Body of pancreas (tissue), 4 donors: Measurements from ENCODE around the gene CLEC4M. TPM values are rescaled to one million over a fixed set of nuclear protein-coding genes. Genes with fewer than 3 reads are reported as not detected.

Experiments
- ATAC-seq: fragments of 150-250 bp; one replicate; pipeline ENCODE4 v1.9.1; 2016
- DNase-seq, 4 donors: peaks; one replicate each; pipeline ENCODE4 v3.0.0-alpha.2; 2019
- H3K27ac ChIP-seq, 4 donors: fragments of 200-600 bp; sonication (generic); 1 replicate in 3 of 4; 2 replicates in 1 of 4; pipeline versions ENCODE4 v1.5.1 to v1.6.1; 2016 to 2019; ENCODE audit warnings: mild to moderate bottlenecking in 1 of 4, mixed read lengths in 1 of 4, moderate library complexity in 1 of 4
- H3K27me3 ChIP-seq, 2 donors: fragments of 200-600 bp; sonication (generic); one replicate each; pipeline ENCODE4 v1.6.0; 2016; ENCODE audit warnings: mild to moderate bottlenecking in 1 of 2
- H3K36me3 ChIP-seq, 2 donors: fragments of 200-600 bp; sonication (generic); replicated peaks in 1 of 2; 2 replicates each; pipeline ENCODE4 v1.5.1; 2016; ENCODE audit warnings: low read depth in 2 of 2; ENCODE audit not compliant: insufficient read depth in 1 of 2
- H3K4me1 ChIP-seq: fragments of 200-600 bp; sonication (generic); one replicate; pipeline ENCODE4 v1.6.0; 2016
- H3K4me3 ChIP-seq, 2 donors: fragments of 200-600 bp; sonication (generic); 1 replicate in 1 of 2; 2 replicates in 1 of 2; pipeline ENCODE4 v1.5.1; 2016 to 2019
- H3K9me3 ChIP-seq, 3 donors: fragments of 200-600 bp; sonication (generic); 1 replicate in 2 of 3; 2 replicates in 1 of 3; pipeline ENCODE4 v1.5.1; 2016
- POLR2A ChIP-seq, 3 donors: fragments of 450-650 bp; IDR thresholded peaks; one replicate each; pipeline ENCODE4 v1.6.1; 2016; ENCODE audit warnings: antibody characterized with exemption in 3 of 3, mild to moderate bottlenecking in 2 of 3
- WGBS, 2 donors: methylation state at CpG; one replicate each; pipeline ENCODE4 v1.1.5; 2017; 5-methylcytosine and 5-hydroxymethylcytosine counted together
- intact Hi-C: fragments of 100-400 bp; cut with DNase I; formaldehyde crosslinking; loops from one replicate; pipeline ENCODE4 v1.15.1; 2023
- total RNA-seq, 2 donors: library from RNA; depleted of rRNA; stranded (reverse); fragments of >200 nt; gene quantifications; one replicate each; pipeline ENCODE4 v1.1.0, GENCODE V29; 2016
- TF ChIP-seq, protein P1 (sequence below), 7 experiments: fragments of 450-650 bp in 4 of 7; fragments of 200-600 bp in 3 of 7; sonication (generic) in 3 of 7; IDR thresholded peaks; one replicate each; pipeline ENCODE4 v1.5.1; 2016 to 2019; ENCODE audit warnings: antibody characterized with exemption in 7 of 7

CLEC4M gene, protein sequence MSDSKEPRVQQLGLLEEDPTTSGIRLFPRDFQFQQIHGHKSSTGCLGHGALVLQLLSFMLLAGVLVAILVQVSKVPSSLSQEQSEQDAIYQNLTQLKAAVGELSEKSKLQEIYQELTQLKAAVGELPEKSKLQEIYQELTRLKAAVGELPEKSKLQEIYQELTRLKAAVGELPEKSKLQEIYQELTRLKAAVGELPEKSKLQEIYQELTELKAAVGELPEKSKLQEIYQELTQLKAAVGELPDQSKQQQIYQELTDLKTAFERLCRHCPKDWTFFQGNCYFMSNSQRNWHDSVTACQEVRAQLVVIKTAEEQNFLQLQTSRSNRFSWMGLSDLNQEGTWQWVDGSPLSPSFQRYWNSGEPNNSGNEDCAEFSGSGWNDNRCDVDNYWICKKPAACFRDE
- not detected for total RNA-seq

- DNase-seq = no peak
- Histone ChIP-seq H3K4me3 (no peak within 1 kb of the TSS), H3K27ac (no peak within 1 kb of the TSS), H3K27me3 (no peaks in the 10 kb centered on the region), H3K36me3 (no peaks in the 10 kb centered on the region), H3K4me1 (no peaks in the 10 kb centered on the region), H3K9me3 (no peaks in the 10 kb centered on the region)
- ATAC-seq = no peak
- intact Hi-C loops = no loop called here
- WGBS, 2 donors = 75 to 83% methylated on average over 8 of the region's 8 CpGs
- TF ChIP-seq POLR2A (IDR thresholded peaks at IDR 0.05) = no peak
- TF ChIP-seq, protein P1, sequence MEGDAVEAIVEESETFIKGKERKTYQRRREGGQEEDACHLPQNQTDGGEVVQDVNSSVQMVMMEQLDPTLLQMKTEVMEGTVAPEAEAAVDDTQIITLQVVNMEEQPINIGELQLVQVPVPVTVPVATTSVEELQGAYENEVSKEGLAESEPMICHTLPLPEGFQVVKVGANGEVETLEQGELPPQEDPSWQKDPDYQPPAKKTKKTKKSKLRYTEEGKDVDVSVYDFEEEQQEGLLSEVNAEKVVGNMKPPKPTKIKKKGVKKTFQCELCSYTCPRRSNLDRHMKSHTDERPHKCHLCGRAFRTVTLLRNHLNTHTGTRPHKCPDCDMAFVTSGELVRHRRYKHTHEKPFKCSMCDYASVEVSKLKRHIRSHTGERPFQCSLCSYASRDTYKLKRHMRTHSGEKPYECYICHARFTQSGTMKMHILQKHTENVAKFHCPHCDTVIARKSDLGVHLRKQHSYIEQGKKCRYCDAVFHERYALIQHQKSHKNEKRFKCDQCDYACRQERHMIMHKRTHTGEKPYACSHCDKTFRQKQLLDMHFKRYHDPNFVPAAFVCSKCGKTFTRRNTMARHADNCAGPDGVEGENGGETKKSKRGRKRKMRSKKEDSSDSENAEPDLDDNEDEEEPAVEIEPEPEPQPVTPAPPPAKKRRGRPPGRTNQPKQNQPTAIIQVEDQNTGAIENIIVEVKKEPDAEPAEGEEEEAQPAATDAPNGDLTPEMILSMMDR (IDR thresholded peaks at IDR 0.05) = no peak
Measured at GRCh38 chr19:7762719-7763293, at the start of gene CLEC4M. CLEC4M (plus strand) TSS chr19:7763243; CDS start chr19:7763267, 24 bp downstream.

DNA sequence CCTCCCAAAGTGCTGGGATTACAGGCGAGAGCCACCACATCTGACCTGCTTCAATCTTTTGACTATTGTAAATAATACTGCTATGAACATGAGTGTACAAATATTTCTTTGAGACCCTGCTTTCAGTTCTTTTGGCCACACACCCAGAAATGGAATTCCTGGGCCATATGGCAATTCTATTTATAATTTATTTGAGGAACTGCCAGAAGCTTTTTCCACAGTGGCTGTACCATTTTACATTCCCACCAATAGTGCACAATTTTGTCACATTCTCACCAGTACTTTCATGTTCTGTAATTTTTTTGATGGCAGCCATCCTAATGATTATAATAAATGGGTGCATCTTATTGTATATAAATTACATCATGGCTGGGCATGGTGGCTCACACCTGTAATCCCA is 47.4 kb upstream of the CLEC4M start:
- H3K9me3 ChIP-seq = peaks cover 0 to 5% (median 0%) of the 10 kb centered on the region in 3 donors
- intact Hi-C loops = no loop called here
- no peak overlapping the region for H3K4me3 ChIP-seq
- no peak for DNase-seq
- WGBS, 2 donors = 73 to 90% methylated on average over 1 of the region's 1 CpG
- no peak for ATAC-seq
- no peaks in the 10 kb centered on the region for H3K4me1 ChIP-seq
- H3K27ac ChIP-seq = no peak overlapping the region
- no peaks in the 10 kb centered on the region for H3K36me3 ChIP-seq
- no peak for TF ChIP-seq POLR2A (IDR thresholded peaks at IDR 0.05)
- TF ChIP-seq, protein P1 (IDR thresholded peaks at IDR 0.05) = no peak
- H3K27me3 ChIP-seq = no peaks in the 10 kb centered on the region

DNA sequence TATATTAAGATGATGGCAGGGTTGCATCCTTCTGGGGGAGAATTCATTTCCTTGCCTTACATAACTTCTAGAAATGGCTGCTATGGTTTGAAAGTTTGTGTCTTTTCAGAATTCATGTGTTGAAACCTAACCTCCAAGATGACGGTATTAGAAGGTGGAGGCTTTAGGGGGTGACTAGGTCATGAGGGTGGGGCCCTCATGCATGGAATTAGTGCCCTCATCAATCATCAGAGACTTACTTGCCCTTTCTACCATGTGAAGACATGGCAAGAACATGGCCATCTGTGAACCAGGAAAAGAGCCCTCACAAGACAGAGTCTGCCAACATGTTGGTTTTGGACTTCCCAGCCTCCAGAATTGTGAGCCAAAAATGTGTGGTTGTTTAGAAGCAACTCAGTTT is 46.3 kb upstream of the CLEC4M start:
- DNase-seq (no peak), ATAC-seq (no peak)
- WGBS, 2 donors = 60 to 67% methylated on average over 1 of the region's 1 CpG
- H3K27ac ChIP-seq = no peak overlapping the region
- TF ChIP-seq POLR2A (IDR thresholded peaks at IDR 0.05) = no peak
- peaks cover 0 to 5% (median 0%) of the 10 kb centered on the region in 3 donors for H3K9me3 ChIP-seq
- intact Hi-C loops = no loop called here
- no peak overlapping the region for H3K4me3 ChIP-seq
- H3K36me3 ChIP-seq = no peaks in the 10 kb centered on the region
- no peaks in the 10 kb centered on the region for H3K4me1 ChIP-seq
- no peaks in the 10 kb centered on the region for H3K27me3 ChIP-seq

DNA sequence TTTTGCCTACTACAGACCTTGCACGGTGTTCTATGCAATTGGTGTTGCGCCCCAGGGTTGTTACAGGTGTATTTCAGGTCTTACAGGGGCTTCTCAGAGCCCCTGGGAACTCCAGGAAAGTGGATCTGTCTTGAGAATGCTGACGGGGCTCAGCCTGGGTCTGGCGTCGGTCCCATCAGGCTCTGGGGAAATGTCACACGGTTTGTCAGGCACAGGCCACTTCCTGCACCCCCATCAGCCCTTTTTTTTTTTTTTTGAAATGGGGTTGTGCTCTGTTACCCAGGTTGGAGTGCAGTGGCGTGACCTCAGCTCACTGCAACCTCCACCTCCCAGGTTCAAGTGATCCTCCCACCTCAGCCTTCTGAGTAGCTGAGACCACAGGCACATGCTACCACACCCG is 44.4 kb upstream of the CLEC4M start:
- Histone ChIP-seq H3K9me3 (peaks cover 0 to 5% (median 0%) of the 10 kb centered on the region in 3 donors), H3K4me3 (no peak overlapping the region), H3K4me1 (no peaks in the 10 kb centered on the region), H3K27ac (no peak overlapping the region), H3K36me3 (no peaks in the 10 kb centered on the region), H3K27me3 (no peaks in the 10 kb centered on the region)
- intact Hi-C loops = no loop called here
- no peak for TF ChIP-seq POLR2A (IDR thresholded peaks at IDR 0.05)
- TF ChIP-seq, protein P1 (IDR thresholded peaks at IDR 0.05) = no peak
- ATAC-seq (no peak), DNase-seq (peak in 1 of 4 donors; percentile 8)
- 34 to 70% methylated on average over 5 to 8 of the region's 8 CpGs for whole genome bisulfite sequencing, 2 donors

GRCh38 chr19:7720351-7720750 is 42.7 kb upstream of the CLEC4M start:
- DNase-seq = no peak
- H3K4me3 ChIP-seq = no peak overlapping the region
- intact Hi-C loops = no loop called here
- no peaks in the 10 kb centered on the region for H3K36me3 ChIP-seq
- no peaks in the 10 kb centered on the region for H3K27me3 ChIP-seq
- TF ChIP-seq, protein P1 (IDR thresholded peaks at IDR 0.05) = no peak
- TF ChIP-seq POLR2A (IDR thresholded peaks at IDR 0.05) = no peak
- peaks cover 0 to 5% (median 0%) of the 10 kb centered on the region in 3 donors for H3K9me3 ChIP-seq
- no peaks in the 10 kb centered on the region for H3K4me1 ChIP-seq
- H3K27ac ChIP-seq = no peak overlapping the region
- no peak for ATAC-seq
- WGBS, 2 donors = 58 to 70% methylated on average over 5 to 6 of the region's 6 CpGs
